T47D (cell line): Measurements from ENCODE around the gene PNPLA5.
A peak's percentile ranks its signal among the peaks of the same experiment; 100 is the strongest.
"Not testable (repeated sequence)": the region's sequence is repeated elsewhere in the genome, so short reads cannot be mapped to it uniquely, and the experiment has no call there.

ENCODE experiments used
- DNase-seq, 2 experiments: peaks; one replicate each; pipeline versions ENCODE4 v3.0.0 to v3.0.0-alpha.2; 2011 to 2012; ENCODE audit warnings: low read depth in 1 of 2, low spot score in 1 of 2
- JUND ChIP-seq: IDR thresholded peaks from 2 replicates; pipeline ENCODE4 v1.6.1; 2012; ENCODE audit warnings: low read depth
- in situ Hi-C: cut with HindIII; loops from 2 replicates; pipeline ENCODE4 v1.10.0; 2016; ENCODE audit warnings: low sequenced_read_pairs, low pct_unique_long_range_greater_than_20kb

PNPLA5 gene

DNA sequence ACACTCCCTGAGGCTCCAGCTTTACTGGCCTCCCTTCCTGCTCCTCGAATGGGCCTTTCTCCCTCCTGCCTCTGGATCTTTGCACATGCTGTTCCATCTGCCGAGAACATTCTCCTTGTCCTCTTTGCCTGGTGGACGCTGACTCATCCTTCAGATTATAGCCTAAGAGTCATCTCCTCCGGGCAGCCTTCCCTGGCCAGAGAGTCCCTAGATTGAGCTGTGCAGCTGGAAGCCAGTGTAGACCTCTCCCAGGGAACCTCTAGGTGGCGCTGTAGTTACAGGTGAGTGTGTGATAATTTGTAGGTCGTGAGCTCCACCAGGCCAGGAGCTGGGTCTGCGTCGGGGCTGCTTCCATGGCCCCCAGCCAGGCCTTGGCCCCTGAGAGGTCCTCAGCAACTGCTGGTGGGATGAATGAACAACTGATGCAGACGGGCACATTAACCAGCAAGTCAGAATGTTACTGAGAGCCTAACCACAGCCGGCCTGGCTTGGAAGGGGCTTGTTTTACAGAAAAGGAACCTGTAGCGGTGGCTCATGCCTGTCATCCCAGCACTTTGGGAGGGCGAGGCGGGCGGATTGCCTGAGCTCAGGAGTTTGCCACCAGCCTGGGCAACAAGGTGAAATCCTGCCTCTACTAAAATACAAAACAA lies 8.7 kb downstream of the PNPLA5 start:
- in situ Hi-C loops: no loop called here
- peak; percentile 74 to 84 for DNase-seq
- no peak for TF ChIP-seq JUND

DNA sequence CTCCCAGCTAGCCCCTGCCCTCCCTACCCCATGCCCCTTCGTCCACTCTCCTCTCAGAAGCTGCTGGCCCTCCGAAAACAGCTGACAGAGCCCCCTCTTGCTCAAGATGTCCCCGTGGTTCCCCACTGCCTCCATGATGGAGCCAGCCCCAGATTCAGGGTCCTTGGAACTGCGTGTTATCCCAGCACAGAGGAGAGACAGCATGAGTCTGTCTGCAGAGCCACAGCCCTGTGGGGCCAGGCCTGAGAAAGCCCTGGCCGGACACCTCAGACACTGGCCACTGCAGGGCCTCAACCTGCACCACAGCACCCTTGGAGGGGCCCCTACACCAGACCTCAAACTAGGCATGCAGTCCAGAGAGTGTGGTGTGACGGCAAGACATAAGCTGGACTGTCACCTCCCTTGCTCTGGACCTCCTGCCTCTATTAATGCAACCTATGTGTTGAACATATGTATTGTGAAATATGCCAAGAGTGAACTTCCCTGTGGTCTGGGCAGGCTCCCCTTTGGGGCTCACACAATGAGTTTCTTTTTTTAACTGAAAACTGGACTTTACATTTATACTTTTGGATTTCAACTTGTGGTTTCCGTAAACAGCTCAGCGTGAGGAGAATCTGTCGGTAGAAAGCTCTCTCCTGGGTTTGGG lies 9.6 kb downstream of the PNPLA5 start:
- DNase-seq: no peak
- in situ Hi-C loops: no loop called here
- TF ChIP-seq JUND: no peak

- in situ Hi-C loops: no loop called here
- no peak for TF ChIP-seq JUND
- no peak for DNase-seq
These were observed 10.4 kb downstream of the PNPLA5 start for GRCh38 chr22:43881091-43882061.

DNA sequence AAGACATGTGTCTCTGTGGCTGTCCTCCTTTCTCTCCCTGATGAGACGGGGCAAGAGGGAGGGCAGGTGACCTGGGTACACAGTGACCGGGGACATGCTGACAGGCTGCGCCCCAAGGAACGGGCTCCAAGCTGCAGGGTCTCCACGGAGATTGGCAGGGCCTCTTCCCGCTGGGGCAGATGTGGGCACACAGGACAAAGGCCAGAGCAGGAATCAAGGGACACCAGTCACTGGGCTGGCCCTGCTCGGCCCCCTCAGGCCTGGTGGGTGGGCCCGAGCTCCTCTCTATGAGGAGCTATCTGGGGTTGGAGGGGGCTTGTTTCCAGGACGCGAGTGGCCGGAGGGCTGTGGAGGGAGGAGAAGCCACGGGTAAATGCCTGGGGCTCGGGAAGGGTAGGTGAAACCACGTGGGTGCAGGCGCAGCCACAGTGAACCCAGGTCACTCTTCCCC lies 11.2 kb downstream of the PNPLA5 start:
- in situ Hi-C loops: no loop called here
- no peak for TF ChIP-seq JUND
- no peak for DNase-seq

- in situ Hi-C loops: no loop called here
- no peak for TF ChIP-seq JUND
- DNase-seq: no peak
These were observed 11.8 kb downstream of the PNPLA5 start for GRCh38 chr22:43879901-43880540.

GRCh38 chr22:43878831-43879550 lies 12.8 kb downstream of the PNPLA5 start:
- TF ChIP-seq JUND: no peak
- in situ Hi-C loops: no loop called here
- DNase-seq: no peak

DNA sequence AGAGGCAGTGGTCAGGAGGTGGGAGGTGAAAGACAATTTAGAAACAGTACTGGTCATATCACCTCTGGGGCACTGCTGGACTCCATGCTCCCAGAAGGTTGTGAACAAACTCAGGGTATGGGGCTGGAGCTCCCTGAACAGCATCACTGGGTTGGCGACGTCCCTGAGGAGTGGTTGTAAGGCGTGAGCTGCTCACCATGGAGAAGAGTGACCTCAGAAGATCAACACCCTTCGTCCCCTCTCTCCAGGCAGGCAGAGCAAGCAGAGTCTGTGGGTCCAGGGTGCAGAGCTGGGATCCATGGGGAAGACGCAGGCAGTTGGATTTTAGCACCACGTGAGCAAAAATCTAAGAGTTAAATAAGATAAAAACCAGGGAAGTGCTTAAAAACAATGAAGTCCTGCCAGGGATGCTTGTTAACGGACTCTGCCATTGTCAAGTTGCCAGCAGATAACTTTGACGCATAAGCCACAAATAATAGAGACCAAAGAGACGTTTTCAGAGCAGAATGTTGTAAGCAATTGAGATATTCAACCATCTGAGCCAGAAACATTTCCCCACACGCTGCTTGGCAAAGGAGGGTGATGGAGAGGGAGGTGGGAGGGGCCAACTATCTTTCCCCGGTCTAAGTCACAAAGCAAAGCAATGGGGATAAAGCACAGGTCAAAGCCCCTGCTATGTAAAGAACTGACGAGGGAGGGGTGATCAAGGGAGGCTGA lies 13.6 kb downstream of the PNPLA5 start:
- in situ Hi-C loops: no loop called here
- DNase-seq: no peak
- no peak for TF ChIP-seq JUND

DNA sequence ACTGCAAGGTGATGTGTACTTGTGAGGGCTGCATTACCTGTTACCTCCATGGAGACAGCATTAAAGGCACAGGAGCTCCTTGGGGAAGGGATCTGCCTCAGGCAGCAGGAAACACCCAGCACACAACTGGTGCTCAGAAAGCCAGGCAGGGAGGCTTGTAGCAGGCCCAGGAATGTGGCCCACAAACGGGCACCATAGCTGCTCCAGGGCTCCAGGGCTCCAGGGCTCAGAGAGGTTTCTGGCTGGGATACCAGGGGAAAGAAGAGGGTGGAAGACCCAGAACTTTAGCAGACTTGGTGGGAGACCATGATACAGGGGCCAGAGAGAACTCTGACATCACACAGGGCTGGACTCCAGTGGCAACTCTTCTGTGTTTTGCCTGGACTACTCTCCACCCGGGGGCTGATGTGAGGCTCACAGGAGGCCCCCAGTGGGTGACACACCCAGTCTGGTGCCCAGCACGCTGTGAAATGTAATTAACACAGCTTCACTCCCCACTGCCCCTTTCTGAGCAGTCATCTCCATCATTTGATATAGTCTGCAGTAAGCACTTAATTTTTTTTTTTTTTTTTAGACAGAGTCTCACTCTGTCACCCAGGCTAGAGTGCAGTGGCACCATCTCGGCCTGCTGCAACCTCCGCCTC lies 14.8 kb downstream of the PNPLA5 start:
- no peak for TF ChIP-seq JUND

DNA sequence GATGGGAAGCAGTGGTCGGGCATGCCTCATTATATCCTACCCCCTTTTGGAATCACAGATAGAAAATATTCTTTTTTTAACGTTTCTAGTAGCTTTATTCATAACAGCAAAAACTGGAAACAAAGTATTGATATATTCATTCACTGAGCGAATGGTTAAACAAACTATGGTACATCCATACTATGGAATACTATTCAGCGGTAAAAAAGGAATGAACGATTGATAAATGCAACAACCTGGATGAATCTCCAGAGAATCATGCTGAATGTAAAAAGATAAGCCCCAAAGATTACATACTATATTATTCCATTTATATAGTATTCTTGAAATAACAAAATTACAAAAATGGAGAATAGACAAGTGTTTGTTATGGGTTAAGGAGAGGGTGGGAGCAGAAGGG lies 22.0 kb downstream of the PNPLA5 start:
- in situ Hi-C loops: no loop called here
- DNase-seq: no peak
- no peak for TF ChIP-seq JUND

More for the DNA sequence above, 14.8 kb downstream of the PNPLA5 start:
- in situ Hi-C loops: no loop called here
- no peak for DNase-seq

DNA sequence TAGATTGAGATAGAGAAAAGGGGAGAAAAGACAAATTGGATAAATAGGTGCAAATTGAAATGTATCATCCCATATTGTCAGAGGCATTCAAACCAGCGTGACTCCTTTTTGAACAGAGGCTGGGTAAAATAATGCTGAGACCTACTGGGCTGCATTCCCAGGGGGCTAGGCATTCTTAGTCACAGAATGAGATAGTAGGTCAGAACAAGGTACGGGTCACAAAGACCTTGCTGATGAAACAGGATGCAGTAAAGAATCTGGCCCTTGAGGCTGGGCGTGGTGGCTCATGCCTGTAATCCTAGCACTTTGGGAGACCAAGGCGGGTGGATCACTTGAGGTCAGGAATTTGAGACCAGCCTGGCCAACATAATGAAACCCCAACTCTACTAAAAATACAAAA lies 22.8 kb downstream of the PNPLA5 start:
- in situ Hi-C loops, DNase-seq: not testable (repeated sequence)
